Measurements from ENCODE around the gene SPPL2B.
"Not testable (repeated sequence)": the region's sequence is repeated elsewhere in the genome, so short reads cannot be mapped to it uniquely, and the experiment has no call there.

The SPPL2B gene

DNA sequence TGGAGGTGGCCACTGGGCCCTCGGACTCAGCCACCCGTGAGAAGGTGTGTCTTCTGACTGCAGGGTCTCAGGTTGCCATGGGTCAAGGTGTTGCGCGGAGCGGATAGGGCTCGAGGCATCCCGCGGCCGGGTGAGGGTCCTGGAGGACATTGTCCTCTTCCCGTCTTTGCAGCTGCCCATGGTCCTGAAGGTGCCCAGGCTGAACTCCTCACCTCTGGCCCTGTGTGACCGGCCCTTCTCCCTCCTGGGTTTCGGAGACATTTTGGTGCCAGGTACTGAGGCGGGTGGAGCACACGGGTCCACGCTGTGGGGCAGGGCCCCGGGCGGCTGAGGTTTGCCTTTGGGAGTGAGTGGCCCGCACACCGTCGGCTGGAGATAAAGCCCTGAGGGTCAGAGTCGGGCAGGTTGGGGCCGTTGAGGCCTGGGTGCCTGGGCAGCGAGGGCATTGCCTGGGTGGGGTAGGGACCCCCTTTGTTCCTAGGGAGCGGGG, 15.9 kb downstream of the SPPL2B start:
- Histone ChIP-seq H3K4me1 (peaks cover 11% of the 10 kb centered on the region), H3K36me3 (peaks cover 52% of the 10 kb centered on the region), H3K9me3 (no peaks in the 10 kb centered on the region), H3K27me3 (no peaks in the 10 kb centered on the region), H3K4me3 (ENCODE audit: low read depth, low read length) (no peak overlapping the region)
- DNase-seq: no peak
- TF ChIP-seq, protein P1, sequence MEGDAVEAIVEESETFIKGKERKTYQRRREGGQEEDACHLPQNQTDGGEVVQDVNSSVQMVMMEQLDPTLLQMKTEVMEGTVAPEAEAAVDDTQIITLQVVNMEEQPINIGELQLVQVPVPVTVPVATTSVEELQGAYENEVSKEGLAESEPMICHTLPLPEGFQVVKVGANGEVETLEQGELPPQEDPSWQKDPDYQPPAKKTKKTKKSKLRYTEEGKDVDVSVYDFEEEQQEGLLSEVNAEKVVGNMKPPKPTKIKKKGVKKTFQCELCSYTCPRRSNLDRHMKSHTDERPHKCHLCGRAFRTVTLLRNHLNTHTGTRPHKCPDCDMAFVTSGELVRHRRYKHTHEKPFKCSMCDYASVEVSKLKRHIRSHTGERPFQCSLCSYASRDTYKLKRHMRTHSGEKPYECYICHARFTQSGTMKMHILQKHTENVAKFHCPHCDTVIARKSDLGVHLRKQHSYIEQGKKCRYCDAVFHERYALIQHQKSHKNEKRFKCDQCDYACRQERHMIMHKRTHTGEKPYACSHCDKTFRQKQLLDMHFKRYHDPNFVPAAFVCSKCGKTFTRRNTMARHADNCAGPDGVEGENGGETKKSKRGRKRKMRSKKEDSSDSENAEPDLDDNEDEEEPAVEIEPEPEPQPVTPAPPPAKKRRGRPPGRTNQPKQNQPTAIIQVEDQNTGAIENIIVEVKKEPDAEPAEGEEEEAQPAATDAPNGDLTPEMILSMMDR (IDR thresholded peaks at IDR 0.05; ENCODE audit: low read depth, low read length): no peak

DNA sequence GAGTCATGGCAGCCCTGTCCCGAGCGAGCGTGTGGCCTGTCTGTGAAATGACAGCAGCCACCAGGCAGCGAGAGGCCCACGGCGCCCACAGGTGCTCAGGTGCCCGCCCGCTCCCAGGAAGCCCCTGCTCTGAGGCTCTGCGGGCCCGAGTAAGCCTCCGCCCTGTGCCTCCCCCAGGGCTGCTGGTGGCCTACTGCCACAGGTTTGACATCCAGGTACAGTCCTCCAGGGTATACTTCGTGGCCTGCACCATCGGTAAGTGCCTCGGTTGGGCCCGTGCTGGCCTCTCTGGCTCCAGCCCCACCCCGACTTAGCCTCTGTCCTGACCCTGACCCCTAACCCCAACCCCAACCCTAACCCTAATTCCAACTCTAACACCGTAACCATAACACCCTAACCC, 16.6 kb downstream of the SPPL2B start:
- Histone ChIP-seq H3K4me3 (ENCODE audit: low read depth, low read length) (no peak overlapping the region), H3K9me3 (no peaks in the 10 kb centered on the region), H3K36me3 (peaks cover 46% of the 10 kb centered on the region), H3K27me3 (no peaks in the 10 kb centered on the region), H3K4me1 (peaks cover 11% of the 10 kb centered on the region)
- TF ChIP-seq, protein P1 (IDR thresholded peaks at IDR 0.05; ENCODE audit: low read depth, low read length): no peak
- DNase-seq: no peak

DNA sequence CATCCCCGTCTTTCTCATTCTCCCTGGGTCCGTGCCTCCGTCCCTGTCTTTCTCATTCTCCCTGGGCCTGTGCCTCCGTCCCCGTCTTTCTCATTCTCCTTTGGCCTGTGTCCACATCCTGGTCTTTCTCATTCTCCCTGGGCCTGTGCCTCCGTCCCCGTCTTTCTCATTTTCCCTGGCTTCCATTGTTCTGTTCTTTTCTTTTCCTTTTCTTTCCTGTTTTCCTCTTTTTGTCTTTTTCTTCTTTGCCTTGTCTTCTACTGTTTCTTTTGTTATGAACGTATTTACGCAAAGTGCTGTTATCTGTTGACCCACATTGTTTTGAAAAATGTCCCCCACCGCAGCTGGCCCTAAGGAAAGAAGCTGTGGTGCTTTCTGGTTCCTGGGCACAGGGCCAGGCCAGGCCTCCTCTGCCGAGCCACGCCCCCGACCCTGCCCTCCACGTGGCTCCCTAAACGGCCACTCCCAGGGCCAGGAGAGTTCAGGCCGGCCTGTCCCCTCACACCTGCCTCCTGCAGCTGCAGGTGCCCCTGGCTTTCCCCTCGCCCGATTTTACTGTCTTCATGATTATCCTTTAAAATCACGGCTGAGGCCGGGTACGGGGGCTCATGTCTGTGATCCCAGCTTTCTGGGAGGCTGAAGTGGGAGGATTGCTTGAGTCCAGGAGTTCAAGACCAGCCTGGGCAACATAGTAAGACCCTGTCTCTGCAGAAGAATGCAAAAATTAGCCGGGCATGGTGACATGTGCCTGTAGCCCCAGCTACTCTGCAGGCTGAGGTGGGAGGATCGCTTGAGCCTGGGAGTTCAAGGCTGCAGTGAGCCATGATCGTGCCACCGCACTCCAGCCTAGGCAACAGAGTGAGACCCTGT, 17.5 kb downstream of the SPPL2B start:
- H3K36me3 ChIP-seq: peaks cover 39% of the 10 kb centered on the region
- peak; percentile 78 for DNase-seq
- H3K4me1 ChIP-seq: peaks cover 11% of the 10 kb centered on the region
- H3K27me3 ChIP-seq: no peaks in the 10 kb centered on the region
- TF ChIP-seq, protein P1 (IDR thresholded peaks at IDR 0.05; ENCODE audit: low read depth, low read length): no peak
- H3K9me3 ChIP-seq: no peaks in the 10 kb centered on the region
- H3K4me3 ChIP-seq (ENCODE audit: low read depth, low read length): no peak overlapping the region

DNA sequence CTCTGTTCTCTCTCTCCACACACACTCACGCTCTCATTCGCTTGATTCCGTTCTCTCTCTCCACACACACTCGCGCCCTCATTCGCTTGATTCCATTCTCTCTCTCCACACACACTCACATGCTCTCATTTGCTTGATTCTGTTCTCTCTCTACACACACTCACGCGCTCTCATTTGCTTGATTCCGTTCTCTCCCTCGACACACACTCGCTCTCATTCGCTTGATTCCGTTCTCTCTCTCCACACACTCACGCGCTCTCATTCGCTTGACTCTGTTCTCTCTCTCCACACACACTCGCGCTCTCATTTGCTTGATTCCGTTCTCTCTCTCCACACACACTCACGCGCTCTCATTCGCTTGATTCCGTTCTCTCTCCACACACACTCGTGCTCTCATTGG, 21.3 kb downstream of the SPPL2B start:
- not testable (repeated sequence) for H3K27me3 ChIP-seq; H3K4me3 ChIP-seq (ENCODE audit: low read depth, low read length); H3K9me3 ChIP-seq; H3K4me1 ChIP-seq; DNase-seq
- H3K36me3 ChIP-seq: peaks cover 31% of the 10 kb centered on the region

DNA sequence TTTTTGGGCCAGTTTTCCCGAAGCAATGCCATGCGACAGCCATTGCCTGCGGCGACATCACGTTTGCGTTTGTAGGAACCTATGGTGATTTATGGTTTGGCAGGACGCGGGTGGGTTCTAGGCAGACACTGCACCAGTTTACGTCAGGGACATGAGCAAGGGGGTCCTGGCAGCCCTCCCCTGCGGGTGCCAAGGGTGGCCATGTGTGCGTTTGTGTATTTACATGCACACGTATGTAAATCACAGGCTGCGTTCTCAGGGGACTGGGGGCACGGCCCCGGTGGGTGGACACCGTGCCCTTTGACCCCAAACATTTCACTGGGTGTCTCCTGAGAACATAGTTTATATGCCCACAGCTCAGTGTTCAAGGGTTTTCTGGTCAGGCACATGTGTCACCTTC, 22.2 kb downstream of the SPPL2B start:
- no peaks in the 10 kb centered on the region for H3K9me3 ChIP-seq
- DNase-seq: no peak
- TF ChIP-seq, protein P1 (IDR thresholded peaks at IDR 0.05; ENCODE audit: low read depth, low read length): no peak
- H3K36me3 ChIP-seq: peaks cover 26% of the 10 kb centered on the region
- no peak overlapping the region for H3K4me3 ChIP-seq (ENCODE audit: low read depth, low read length)
- peaks cover 7% of the 10 kb centered on the region; the same call in 1 of the 2 replicates for H3K4me1 ChIP-seq
- H3K27me3 ChIP-seq: no peaks in the 10 kb centered on the region

DNA sequence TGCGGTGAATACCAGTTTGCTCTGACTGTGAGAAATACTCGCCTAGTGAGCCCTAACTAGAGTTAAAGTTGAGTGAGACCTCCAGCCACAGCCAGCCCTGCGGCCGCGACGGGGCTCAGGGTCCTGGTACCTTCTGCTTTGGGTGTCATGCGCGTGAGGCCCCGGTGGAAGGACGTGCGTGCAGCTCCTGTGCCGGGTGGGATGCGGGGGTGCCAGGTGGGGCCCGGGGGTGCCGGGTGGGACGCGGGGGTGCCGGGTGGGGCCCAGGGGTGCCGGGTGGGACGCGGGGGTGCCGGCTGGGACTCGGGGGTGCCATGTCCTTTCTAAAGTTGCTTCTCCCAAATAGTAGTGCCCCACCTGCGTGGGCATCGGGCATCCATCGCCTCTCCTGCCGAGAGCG, 23.1 kb downstream of the SPPL2B start:
- TF ChIP-seq, protein P1 (IDR thresholded peaks at IDR 0.05; ENCODE audit: low read depth, low read length): no peak
- no peak for DNase-seq
- no peaks in the 10 kb centered on the region; the same call in 1 of the 2 replicates for H3K4me1 ChIP-seq
- no peaks in the 10 kb centered on the region for H3K27me3 ChIP-seq
- no peak overlapping the region for H3K4me3 ChIP-seq (ENCODE audit: low read depth, low read length)
- peaks cover 21% of the 10 kb centered on the region for H3K36me3 ChIP-seq
- no peaks in the 10 kb centered on the region for H3K9me3 ChIP-seq
